ENCODE data around the gene TAOK2. TPM values are rescaled to one million over a fixed set of nuclear protein-coding genes. Genes with fewer than 3 reads are reported as not detected.
"Not testable (repeated sequence)": the region's sequence is repeated elsewhere in the genome, so short reads cannot be mapped to it uniquely, and the experiment has no call there.

Gene TAOK2
- 39.8 and 41.5 TPM in 2 replicates for total RNA-seq

DNA sequence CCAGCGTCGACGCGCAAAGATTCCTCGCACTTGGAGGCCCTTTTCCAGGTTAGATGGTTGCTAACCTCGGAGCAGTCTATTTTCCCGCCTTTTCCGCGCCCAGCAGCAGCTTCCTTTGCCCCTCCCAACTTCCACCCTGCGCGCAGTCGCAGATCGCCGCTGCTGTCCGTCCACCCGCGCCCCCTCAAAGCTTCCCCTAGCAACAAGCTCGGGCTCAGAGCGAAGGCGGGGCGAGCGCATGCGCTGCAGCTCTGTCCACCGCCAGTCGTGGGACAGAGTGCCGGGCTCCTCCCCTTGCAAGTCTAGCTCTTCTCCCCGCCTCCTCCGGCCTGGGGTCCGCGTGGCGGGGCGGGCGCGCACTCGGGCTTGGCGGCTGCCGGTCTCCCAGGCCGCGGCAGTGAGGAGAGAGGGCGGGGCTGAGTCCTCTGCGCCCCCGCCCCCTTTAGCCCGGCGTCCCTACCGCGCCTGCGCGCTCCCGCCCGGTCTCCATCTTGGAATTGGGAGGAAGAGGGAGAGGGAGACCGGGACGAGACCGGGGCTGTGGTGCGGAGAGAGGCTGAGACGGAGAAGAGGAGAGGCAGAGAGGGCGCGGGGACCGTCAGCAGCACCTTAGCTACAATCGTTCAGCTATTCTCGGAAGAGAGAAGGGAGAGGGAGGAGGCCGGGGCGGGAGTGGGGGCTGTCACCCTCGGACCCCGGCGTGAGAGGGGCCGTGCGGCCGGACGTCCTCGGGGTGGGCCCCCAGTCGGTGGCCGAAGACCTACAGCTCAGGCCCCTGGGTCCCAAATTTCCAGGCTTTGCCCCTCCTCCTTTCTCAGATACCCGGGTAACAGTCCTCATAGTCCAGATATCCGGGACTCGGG, at the start of gene TAOK2:
TAOK2 (plus strand) TSS at position 485 of the 863 bp plus-strand sequence. CDS start 3,905 bp downstream, outside the sequence.
- intact Hi-C loops (cut with micrococcal nuclease) = loop anchor here (1.0 to 10.0 kb wide), 9 partner anchors 11 to 681 kb away; partner anchors contain the start of genes CDIPT, FBRS, INO80E and KCTD13

DNA sequence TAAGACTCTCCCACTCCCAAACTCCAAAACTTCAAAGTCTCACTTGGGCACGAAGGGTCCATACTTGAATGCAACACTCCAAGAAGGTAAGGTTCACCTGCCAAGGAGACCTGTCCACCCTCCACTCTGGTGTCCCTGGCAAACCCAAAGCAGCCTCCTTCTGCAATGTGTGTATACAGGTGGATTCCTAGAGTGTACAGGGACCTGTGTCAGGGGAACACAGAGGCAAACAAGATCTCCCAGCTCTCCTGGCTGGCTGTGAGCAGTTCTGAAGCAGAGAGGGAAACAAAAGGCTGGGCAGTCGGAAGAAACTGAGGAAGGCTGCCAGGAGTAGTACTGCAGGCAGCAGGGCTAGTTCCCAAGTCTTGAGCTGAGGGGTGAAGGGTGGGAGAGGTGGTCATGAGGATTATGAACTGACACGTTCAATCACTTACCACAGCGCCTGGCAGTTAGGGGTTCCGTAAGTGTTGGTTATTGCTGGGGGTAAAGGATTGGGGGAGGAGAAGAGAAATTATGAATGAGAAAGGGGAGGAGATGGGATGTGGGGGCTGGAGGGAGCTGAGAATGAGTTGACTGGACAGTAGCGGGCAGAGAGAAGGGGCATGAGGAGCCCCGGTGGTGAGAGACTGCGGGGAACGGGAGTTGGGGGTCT, 48.4 kb upstream of the TAOK2 start:
- intact Hi-C loops (cut with micrococcal nuclease) = loop anchor here (5.0 to 10.0 kb wide), 2 partner anchors 100 to 732 kb away; partner anchors contain the start of genes FBRS and MVP

DNA sequence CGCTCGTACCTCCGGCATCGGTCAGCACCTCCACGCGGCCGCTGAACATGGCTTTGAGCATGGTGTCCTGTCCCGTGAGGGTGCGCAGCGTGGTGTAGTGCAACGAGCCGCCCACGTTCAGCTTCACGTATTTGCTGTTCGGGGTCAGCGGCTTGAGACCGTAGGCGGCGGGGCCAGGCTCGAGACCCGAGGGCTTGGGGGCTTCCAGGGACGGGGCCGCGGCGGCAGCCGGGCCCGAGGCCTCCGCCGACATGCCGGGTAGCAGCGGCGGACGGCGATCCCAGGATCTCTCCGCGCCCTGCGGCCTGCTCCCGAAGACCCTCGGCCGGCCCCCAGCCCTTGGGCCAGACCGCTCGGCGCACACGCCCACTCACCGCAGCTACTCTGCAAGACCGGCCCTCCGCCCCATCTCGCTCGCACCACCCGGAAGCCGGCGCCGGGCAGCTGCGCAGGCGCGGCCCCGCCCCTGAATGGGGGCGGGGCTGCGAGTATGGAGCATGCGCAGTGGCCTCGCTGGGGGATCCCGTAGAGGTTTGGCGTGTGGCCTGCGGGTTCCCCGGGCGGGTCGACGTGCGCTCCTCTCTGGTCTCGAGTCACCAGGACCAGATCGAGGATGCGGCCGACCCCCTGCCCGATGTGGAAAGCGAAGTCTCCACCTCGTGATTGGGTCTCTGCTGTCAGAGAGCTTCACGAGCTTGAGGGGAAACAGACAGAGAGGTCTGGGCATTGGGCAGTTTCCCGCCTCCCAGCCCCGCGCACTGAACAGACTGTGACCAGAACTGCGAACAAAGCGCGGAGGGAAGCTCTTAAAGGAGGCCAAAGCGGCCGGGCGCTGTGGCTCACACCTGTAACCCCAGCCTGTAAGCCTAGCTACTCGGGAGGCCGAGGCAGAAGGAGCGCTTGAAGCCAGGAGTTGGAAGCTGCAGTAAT, 47.6 kb upstream of the TAOK2 start, which contains the start of gene KCTD13:
KCTD13 (minus strand) TSS at position 446 of the 930 bp plus-strand sequence; CDS start at position 253, 193 bp downstream.
- intact Hi-C loops (cut with micrococcal nuclease) = loop anchor here (1.0 to 10.0 kb wide), 10 partner anchors 26 to 731 kb away; partner anchors contain the start of genes ASPHD1, CDIPT, FBRS and INO80E

DNA sequence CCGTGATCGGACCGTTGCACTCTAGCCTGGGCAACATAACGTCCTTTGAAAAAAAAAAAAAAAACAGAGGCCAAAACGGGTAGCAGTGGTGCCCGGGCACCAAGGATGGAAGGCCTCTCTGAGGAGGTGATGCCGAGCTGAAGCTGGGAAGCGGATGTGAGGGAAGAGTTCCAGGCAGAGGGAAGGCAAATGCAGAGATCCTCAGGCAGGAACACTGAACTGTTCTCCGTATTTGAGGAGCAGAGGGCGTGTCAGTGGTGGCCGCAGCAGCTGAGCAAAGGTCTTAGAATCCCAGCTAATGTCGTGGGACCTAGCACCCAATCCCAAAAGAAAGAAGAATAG, 47.0 kb upstream of the TAOK2 start:
- intact Hi-C loops (cut with micrococcal nuclease) = loop anchor here (1.0 to 10.0 kb wide), 10 partner anchors 26 to 731 kb away; partner anchors contain the start of genes ASPHD1, CDIPT, FBRS and INO80E

DNA sequence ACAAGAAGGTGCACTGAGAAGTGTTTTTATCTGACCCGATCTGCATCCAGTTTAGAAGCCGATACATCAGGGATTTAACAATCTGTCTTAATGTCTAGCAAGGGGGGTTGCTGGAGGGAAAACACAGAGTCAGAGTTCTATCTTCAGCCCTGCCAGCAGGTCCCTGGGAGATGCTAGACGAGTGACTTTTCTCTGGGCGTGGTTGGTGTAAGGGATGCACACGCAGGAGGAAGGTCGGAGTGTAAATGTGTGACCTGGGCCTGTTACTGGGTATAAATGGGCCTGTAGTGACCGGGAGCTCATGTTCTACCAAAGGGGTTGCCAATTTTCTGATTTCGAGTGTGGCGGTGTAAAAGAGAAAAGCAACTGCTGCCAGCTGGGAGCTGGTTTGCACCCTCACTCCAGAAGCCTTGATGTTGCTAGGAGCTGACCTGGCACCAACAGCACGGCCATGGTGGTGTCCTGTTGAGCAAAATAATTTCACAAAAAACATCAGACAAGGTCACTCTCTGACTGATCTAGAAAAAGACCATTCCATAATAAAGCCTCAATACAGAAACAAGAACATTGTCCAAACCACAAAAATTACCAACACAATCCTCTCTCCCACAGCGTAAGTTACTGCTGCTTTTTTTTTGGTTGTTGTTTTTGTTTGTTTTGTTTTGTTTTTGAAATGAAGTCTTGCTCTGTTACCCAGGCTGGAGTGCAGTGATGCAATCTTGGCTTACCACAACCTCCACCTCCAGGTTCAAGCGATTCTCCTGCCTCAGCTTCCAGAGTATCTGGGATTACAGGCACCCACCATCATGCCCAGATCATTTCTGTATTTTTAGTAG, 46.4 kb upstream of the TAOK2 start:
- intact Hi-C loops (cut with micrococcal nuclease) = loop anchor here (2.0 to 10.0 kb wide), 3 partner anchors 102 to 730 kb away; partner anchors contain the start of genes FBRS and MVP

DNA sequence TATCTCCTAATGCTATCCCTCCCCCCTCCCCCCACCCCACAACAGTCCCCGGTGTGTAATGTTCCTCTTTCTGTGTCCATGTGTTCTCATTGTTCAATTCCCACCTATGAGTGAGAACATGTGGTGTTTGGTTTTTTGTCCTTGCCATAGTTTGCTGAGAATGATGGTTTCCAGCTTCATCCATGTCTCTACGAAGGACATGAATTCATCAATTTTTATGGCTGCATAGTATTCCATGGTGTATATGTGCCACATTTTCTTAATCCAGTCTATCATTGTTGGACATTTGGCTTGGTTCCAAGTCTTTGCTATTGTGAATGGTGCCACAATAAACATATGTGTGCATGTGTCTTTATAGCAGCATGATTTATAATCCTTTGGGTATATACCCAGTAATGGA, 41.9 kb upstream of the TAOK2 start:
- intact Hi-C loops (cut with micrococcal nuclease) = not testable (repeated sequence)

DNA sequence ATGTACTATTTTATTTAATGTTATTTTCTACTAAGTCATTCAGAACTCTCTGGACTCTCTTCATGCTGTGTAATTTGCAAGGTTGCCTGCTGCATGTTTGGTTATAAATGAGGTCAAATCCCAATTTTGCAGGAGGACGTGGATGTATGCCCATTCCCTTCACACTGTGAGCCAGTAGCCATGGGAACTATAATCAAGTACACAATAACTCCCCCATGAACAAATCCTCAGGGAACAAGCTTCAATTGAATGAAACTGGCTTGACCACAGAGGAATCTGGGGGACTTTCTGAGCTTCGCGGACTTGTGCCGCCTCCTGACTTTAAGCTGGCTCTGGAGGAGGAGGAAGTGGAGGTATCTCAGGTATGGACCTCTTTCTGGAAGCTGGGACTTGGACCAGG, 33.0 kb upstream of the TAOK2 start:
- intact Hi-C loops (cut with micrococcal nuclease) = no loop called here

DNA sequence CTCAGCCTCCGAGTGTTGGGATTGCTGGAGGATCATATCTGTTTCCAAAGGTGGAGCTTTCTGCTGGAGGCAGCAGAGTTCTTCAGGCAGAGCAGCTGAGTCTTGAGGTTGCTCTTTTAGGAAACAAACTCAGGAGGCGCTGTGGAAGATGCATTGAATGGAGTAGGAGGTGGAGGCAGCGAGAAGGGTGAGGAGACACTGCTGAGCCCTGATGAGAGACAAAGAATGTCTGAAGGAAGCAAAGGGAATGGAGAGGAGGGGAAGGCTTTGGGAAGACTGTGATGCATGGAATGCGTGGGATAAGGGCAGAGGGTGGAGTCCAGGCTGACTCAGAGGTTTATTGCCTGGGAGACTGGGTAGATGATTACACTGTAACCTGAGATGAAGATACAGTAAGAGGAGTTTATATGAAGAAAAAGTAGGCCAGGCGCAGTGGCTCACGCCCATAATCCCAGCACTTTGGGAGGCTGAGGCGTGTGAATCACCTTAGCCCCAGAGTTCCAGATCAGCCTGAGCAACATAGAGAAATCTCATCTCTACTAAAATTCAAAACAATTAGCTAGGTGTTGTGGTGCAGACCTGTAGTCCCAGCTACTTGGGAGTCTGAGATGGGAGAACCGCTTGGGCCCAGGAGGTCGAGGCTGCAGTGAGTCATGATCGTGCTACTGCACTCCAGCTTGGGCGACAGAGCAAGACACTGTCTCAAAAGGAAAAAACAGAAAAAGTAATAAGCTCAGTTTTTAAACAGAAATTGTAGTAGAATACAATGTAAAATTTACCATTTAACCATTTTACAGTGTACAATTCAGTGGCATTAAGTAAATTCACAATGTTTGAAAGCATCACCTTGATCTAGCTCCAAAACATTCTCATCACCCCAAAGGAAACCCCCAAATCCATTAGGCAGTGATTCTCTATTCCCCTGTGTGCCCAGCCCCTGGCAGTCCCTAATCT, 29.5 kb upstream of the TAOK2 start:
- intact Hi-C loops (cut with micrococcal nuclease) = no loop called here

DNA sequence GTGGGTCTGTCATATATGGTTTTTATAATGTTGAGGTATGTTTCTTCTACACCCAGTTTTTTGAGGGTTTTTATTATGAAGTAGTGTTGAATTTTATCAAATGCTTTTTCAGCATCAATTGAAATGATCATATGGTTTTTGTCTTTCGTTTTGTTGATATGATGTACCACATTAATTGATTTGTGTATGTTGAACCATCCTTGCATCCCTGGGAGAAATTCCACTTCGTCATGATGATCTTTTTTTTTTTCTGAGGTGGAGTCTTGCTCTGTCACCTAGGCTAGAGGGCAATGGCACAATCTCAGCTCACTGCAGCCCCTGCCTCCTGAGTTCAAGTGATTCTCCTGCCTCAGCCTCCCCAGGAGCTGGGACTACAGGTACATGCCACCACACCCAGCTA, 25.8 kb upstream of the TAOK2 start:
- intact Hi-C loops (cut with micrococcal nuclease) = no loop called here

DNA sequence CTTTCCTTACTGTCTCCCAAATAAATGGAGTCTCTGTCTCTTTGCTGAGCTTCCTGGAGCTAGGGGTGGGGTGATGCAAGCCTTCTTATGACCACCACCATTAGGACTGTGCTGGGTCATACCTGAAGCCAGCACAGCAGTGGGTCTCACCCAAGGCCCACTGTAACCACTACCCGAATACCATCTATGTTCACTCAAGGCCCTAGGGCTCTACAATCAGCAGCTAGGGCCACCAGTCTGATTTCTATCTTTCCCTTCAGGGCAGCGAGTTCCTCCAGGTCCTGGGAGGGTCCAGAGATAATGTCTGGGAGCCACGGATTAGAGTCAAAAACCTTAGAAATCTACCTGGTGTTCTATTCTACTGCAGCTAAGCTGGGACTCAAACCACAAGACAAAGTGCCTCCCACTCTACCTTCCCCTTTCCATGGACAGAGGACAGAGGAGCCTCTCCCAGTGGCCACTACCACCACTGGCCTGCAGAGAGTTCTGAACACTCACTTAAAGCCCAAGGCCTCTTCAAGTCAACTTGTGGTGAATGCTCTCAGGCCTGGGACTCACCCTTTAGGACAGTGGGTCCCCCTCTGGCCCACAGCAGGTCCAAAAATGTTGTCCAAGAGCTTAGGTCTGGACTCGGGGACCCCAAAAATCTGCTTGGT, 22.7 kb upstream of the TAOK2 start:
- intact Hi-C loops (cut with micrococcal nuclease) = no loop called here

DNA sequence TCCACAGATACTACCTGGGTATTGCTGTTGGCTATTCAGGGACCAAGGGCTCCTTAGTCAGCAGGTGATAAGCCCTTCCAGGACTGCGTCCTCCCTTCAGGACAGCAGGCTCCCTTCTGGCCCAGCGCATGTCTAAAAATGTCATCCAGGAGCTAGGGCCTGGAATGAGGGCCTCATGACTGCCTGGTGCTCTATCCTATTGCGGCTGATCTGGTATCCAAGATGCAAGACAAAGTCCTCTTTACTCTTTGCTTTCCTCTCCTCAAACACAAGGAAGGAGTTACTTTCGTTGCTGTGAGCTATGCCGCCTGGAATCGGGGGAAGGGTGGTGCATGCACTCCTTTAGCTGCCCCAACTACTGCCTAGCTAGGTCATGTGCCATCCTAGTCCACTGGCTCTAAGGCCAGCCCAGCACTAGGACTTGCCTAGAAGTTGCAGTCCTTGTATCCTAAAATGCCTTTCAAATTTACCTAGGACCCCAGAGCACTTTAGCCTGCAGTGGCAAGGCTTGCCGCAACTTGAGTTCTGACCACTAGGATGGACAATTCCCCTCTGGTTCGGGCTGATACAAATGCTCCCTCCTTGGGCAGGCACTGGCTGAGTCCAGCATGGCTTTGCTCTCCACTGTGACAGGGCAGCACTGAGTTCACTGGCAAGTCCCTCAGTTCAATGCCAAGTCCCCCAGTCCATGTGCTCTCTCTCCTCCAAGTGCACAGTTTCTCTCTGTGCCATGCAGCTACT, 21.9 kb upstream of the TAOK2 start:
- intact Hi-C loops (cut with micrococcal nuclease) = no loop called here

DNA sequence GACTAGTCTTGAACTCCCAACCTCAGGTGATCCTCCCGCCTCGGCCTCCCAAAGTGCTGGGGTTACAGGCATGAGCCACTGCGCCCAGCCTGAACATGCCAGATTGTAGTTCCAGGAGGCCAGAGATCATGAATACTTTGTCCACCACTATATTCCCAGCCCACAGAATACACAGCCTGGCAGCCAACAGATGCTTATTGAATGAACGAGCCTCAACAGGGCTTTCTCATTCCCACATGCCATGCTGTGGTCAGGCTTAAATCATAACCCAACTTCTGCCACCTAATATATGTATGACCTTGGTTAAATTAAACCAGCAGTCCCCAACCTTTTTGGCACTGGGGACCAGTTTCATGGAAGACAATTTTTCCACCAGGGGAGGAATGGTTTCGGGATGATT, 14.9 kb upstream of the TAOK2 start:
- intact Hi-C loops (cut with micrococcal nuclease) = no loop called here

DNA sequence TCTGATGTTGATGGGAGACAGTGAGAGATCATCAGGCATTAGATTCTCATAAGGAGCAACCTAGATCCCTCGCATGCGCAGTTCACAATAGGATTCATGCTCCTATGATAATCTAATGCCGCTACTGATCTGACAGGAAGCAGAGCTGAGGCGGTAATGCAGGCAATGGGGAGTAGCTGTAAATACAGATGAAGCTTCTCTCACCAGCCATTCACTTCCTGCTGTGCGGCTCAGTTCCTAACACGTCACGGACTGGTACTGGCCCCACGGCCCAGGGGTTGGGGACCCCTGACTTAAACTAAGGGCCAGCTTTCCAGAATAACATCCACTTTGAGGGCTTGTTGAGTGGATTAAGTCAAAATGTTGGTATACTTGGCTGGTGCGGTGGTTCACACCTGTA, 14.4 kb upstream of the TAOK2 start:
- intact Hi-C loops (cut with micrococcal nuclease) = no loop called here

DNA sequence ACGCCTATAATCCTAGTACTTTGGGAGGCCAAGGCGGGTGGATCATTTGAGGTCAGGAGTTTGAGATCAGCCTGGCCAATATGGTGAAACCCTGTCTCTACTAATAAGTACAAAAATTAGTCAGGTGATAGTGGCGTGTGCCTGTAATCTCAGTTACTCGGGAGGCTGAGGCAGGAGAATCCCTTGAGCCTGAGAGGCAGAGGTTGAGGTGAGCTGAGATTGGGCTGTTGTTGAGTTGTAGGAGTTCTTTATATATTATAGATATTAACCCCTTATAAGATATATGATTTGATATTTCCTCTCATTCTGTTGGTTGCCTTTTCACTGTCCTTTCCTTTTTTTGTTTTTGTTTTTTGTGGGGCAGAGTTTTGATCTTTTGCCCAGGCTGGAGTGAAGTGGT, 13.8 kb upstream of the TAOK2 start:
- intact Hi-C loops (cut with micrococcal nuclease) = not testable (repeated sequence)

DNA sequence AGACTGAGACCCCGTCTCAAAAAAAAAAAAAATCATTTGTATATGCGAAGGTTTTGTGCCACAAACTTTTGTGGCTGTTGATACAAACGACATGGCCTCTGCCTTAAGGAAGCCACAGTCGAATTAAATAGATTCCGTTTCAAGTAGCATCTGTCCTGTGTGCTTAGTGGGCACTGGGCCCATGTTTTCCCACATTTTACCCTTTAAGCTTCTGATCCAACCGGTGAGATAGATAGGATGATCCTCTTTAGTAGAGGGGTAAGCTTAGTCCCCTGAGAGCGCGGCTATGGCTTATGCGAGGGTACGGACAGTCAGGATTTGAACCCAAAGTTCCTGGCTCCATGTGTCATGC, 12.6 kb upstream of the TAOK2 start:
- intact Hi-C loops (cut with micrococcal nuclease) = loop anchor here (1.0 kb wide), 2 partner anchors 35 kb away; partner anchors contain the start of genes INO80E and KCTD13

DNA sequence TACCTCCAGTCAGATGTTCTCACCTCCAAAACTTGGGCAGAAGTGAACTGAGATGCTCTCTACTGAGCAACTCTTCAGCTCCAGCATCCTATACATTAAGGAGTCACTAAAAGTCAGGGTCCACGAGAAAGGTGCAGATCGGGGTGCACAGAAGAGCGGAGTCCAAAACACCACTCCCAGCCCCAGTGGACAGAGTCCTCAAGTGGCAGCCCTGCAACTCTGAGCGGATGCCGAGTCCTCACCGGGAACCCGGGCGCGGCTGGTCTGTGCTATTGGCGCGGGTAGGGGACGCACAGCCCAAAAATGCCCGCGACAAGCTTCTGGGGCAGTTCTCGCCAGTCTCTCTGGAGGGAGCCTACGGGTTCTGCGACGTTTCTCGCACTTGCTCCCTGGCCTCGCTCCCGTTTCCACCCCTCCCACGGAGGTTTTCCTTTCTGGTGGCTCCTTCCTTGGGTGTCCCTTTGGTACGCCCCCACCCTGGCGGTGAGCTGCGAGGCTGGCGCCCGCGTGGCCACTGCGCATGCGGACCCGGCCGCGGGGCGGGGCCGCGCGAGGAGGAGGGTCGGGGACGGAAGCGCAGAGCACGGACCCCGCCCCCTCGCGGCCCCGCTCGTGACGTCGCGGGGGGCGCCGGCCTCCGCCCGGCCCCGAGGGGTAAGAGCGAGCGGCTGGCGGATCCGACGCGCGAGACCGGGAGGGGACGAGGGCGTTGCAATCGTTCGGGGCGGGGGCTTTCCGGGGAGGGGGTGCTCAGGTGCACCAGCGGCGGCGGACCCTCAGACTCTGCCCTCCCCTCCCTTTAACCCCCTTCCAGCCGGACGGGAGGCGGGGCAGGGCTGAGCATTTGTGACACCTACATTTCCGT, 12.0 kb upstream of the TAOK2 start, which contains the start of gene TMEM219:
TMEM219 (plus strand) TSS at position 601 of the 865 bp plus-strand sequence. CDS start 1,065 bp downstream, outside the sequence.
- intact Hi-C loops (cut with micrococcal nuclease) = loop anchor here (1.0 to 2.0 kb wide), 5 partner anchors 12 to 141 kb away; partner anchors contain the start of genes CDIPT, INO80E, KCTD13 and MVP

Data from T-helper 1 cell treated with Interleukin-12 subunit alpha and Interleukin-12 subunit beta and Interleukin-4 antibody, amounts not matched to agents 30 ng/mL and 1 ng/mL, for 36 hours (primary cell).